Left cardiac atrium (tissue), 4 donors: Measurements from ENCODE around the gene STK39. TPM values are rescaled to one million over a fixed set of nuclear protein-coding genes. Genes with fewer than 3 reads are reported as not detected.

Experiments used
- ATAC-seq, 2 donors: fragments of 200-7000 bp; cut with Tn5 transposase; one replicate each; pipeline ENCODE4 v1.9.1; 2020; ENCODE audit warnings: mild to moderate bottlenecking in 2 of 2, moderate library complexity in 2 of 2
- DNase-seq: peaks from one replicate; pipeline ENCODE4 v3.0.0-alpha.2; 2020
- intact Hi-C, 2 donors: fragments of 100-400 bp; cut with DNase I; formaldehyde crosslinking; loops; one replicate each; pipeline versions ENCODE4 v1.14.1 to v1.15.1; 2022 to 2023
- total RNA-seq, 2 donors: library from RNA; stranded (reverse); fragmentation: NEBNext Ultra II Directional; extraction: Animal tissue kit (Norgen Biotek cat#: 25700); gene quantifications; one replicate each; pipeline ENCODE4 v1.2.1, GENCODE V29; 2021
- donor health status: DM: no; HTN: yes; CAD: no.
- donor health status: DM: no; HTN: yes; CAD: no; lungs with severe emphysema.
- donor health status: DM: yes; HTN: yes; CAD: no.
- donor health status: Dilated cardiomyopathy.

Gene STK39
- total RNA-seq, 2 donors from 2014 or later: 12.3 to 14.1 TPM

GRCh38 chr2:168005586-168005985 lies 241.8 kb downstream of the STK39 start:
- DNase-seq (no peak), ATAC-seq (no peak)
- intact Hi-C loops: no loop called here

DNA sequence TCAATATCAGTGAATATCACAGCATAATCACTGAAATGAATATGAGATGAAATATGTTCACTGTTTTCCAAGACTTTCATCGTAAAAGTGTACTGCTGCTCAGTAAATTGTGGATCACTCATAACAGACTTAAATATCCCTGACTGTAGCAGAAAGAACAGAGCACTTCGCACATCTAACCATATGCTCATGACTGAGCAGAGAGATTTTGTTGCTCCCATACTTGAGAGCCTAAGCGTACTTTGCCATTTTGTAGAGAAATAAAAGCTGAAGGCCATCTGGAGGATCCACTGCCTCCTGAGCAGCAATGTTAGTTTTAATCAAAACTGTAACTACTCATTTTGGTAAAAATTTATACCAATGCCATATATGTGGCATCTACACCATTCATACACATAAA lies 243.5 kb downstream of the STK39 start:
- ATAC-seq (no peak), DNase-seq (no peak)
- intact Hi-C loops: no loop called here

- DNase-seq: no peak
- intact Hi-C loops: no loop called here
- ATAC-seq: no peak
These were observed 245.3 kb downstream of the STK39 start for GRCh38 chr2:168002021-168002553.

DNA sequence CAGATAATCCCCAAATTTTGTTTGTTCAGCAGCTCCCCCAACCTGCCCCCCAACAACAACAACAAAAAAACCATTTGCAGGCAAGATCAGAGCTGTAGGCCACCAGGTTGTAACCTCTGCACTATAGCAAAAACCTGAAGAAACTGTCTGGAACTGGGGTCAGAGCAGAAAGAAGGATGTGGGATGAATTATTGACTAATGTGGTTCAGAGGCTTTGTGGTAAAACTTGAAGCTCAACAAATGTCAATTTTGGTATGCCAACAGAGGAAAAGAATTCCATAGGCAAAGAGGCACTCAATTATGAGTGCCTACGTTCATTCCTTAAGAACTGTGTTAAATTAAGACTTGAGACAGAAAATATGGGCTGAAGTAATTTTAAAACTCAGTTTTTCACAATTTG lies 255.1 kb downstream of the STK39 start:
- DNase-seq (no peak), ATAC-seq (no peak)
- intact Hi-C loops: no loop called here

GRCh38 chr2:167990062-167990461 lies 257.3 kb downstream of the STK39 start:
- intact Hi-C loops: no loop called here
- ATAC-seq: no peak
- no peak for DNase-seq

DNA sequence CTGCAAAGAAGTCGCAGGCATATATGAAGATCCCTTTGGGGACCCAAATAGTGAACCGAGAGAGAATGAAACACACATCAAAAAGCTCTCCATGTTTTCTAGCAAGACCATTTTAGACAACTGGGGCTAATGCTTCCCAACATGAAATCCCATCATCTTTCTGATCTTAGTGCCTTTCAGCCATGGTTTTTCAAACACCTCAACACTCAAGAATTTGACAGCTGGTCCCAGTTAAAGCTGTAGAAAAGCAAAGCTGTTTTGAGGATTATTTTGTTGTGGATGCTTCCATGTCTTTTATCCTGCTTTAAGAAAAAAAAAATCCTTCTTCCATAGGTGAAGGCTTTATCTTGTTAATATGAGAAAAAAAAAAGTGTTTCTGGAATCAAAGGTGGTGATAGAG lies 259.1 kb downstream of the STK39 start:
- intact Hi-C loops: no loop called here
- ATAC-seq: no peak
- DNase-seq: no peak

- DNase-seq (no peak), ATAC-seq (no peak)
- intact Hi-C loops: no loop called here
These were observed 259.8 kb downstream of the STK39 start for GRCh38 chr2:167987558-167987957.

DNA sequence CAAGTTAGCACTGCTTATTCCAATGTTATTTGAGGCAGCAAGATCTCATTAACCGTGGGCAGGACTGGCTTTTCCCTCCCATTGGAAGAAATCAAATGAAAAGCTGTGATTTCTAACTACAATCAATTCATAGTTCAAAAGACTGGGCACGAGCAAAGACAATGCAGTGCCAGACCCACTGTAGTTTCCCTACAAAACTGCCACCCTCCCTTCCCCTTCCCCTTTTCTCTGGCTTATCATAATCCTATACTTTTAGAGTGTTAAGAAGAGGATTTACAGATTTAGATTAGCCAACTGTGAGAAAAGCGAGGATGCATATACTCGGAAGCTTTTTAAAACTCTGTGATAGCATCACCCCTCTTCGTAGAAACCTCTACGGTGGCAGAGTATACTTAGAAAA lies 260.4 kb downstream of the STK39 start:
- ATAC-seq: no peak
- intact Hi-C loops: no loop called here
- no peak for DNase-seq

DNA sequence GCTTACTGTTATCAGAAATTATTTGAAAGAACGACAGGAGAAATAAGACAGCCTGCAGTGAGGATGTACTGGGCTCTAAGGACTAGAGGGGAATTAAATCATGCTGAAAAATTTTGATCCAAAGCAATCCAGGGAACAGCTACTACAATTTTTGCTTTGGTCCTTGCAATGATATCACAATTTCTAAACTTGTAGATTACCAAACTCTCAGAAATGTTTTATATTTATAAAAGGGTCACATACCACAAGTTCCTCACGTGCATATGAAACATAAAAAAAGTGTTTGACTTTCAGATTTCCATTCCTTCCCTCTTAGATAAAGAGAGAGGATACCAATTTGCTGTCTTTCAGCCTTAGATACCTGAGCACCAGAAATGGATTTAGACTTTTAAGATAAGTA lies 261.2 kb downstream of the STK39 start:
- ATAC-seq: no peak
- no peak for DNase-seq
- intact Hi-C loops: no loop called here

GRCh38 chr2:167981945-167982344 lies 265.4 kb downstream of the STK39 start:
- no peak for ATAC-seq
- intact Hi-C loops: no loop called here

GRCh38 chr2:167980439-167980838 lies 267.0 kb downstream of the STK39 start:
- intact Hi-C loops: no loop called here
- no peak for DNase-seq
- no peak for ATAC-seq

More at GRCh38 chr2:167981945-167982344, 265.4 kb downstream of the STK39 start:
- no peak for DNase-seq

DNA sequence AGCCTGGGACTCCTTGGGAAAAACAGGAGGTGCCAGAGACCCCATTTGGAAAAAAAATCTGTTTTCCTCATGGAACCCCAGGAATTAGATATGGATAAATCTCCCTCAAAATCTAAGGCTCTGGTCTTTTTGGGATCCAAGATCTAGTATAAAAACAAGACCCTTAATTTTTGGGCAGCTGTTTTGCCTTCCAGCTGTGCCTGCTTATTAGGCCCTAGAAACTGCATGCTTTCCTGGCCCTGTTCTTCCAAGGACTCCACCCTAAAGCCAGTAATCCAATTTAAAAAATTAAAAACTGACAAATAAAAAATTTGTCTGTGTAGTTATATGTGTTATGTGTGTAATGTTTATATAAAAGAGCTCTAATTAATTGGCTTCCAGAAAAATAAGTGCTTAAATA lies 274.6 kb downstream of the STK39 start:
- intact Hi-C loops: no loop called here
- no peak for DNase-seq
- no peak for ATAC-seq

- no peak for ATAC-seq
- intact Hi-C loops: no loop called here
These were observed 275.4 kb downstream of the STK39 start for GRCh38 chr2:167972020-167972419.

GRCh38 chr2:167966937-167967913 lies 280.2 kb downstream of the STK39 start:
- intact Hi-C loops: loop anchor here in 1 of 2 donors (10.0 kb wide), 1 partner anchor 148 kb away; no protein-coding TSS in a partner anchor
- ATAC-seq (no peak), DNase-seq (no peak)

More at GRCh38 chr2:167972020-167972419, 275.4 kb downstream of the STK39 start:
- DNase-seq: no peak

- intact Hi-C loops: loop anchor here in 1 of 2 donors (10.0 kb wide), 1 partner anchor 149 kb away; no protein-coding TSS in a partner anchor
- ATAC-seq (no peak), DNase-seq (no peak)
These were observed 281.3 kb downstream of the STK39 start for GRCh38 chr2:167965907-167966761.

DNA sequence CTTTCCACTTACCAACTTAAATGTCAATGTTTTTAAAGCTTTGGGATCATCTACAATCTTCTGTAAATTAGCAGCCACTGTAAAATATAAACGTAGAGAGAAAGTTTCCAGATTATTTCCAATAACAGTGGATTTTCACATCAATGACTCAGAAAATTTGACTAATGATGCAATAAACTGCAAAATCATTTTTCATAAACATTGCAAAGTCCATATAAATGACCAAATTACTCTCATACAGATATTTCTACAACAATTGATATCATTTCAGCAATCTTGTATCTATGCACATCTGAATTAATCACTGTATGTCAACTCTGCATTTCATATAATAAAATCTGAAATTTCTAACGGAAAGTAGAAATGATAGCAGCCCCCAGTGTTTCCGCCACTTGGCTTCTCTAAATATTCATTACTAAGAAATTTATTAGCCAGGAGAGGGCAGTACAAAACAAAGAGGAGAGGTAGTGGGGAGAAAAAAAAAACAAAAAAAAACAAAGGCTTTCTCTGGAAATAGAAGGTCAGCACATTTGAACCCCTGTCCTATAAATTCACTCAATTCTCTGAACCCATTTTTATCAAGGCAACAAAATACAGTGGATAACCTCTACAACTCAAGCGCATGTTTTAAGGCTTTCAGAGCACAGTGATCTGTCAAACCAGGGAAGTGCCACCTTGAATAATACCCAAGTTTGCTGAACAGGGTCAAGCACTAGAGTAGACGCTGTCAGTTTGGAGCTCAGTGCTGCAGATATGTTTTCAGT lies 282.6 kb downstream of the STK39 start:
- intact Hi-C loops: loop anchor here in 1 of 2 donors (10.0 kb wide), 1 partner anchor 150 kb away; no protein-coding TSS in a partner anchor
- DNase-seq: no peak
- peak in 1 of 2 donors; percentile 55 for ATAC-seq

GRCh38 chr2:167963899-167964649 lies 283.3 kb downstream of the STK39 start:
- ATAC-seq (no peak), DNase-seq (no peak)
- intact Hi-C loops: loop anchor here in 1 of 2 donors (10.0 kb wide), 1 partner anchor 151 kb away; no protein-coding TSS in a partner anchor
